Liver (tissue), 9 donors: Measurements from ENCODE around the gene MAP4K4. TPM values are rescaled to one million over a fixed set of nuclear protein-coding genes. Genes with fewer than 3 reads are reported as not detected.
A peak's percentile ranks its signal among the peaks of the same experiment; 100 is the strongest.

ENCODE experiments used
- DNase-seq: peaks from one replicate; pipeline ENCODE4 v3.0.0-alpha.2; 2017; ENCODE audit warnings: low spot score
- H3K27ac ChIP-seq, 2 donors: one replicate each; pipeline ENCODE4 v1.7.0; 2013; ENCODE audit warnings: inconsistent platforms in 2 of 2, low read length in 2 of 2, control low read depth in 1 of 2, low read depth in 1 of 2, mild to moderate bottlenecking in 1 of 2
- H3K27me3 ChIP-seq, 4 donors: one replicate each; pipeline versions ENCODE4 v1.6.1 to v1.7.0; 2013; ENCODE audit warnings: low read length in 3 of 4, inconsistent platforms in 1 of 4, mild to moderate bottlenecking in 1 of 4, moderate library complexity in 1 of 4; ENCODE audit not compliant: control insufficient read depth in 4 of 4, insufficient read depth in 4 of 4
- H3K36me3 ChIP-seq, 4 donors: one replicate each; pipeline versions ENCODE4 v1.6.1 to v1.7.0; 2013; ENCODE audit warnings: low read length in 3 of 4, mild to moderate bottlenecking in 3 of 4, low read depth in 1 of 4, moderate library complexity in 1 of 4; ENCODE audit not compliant: control insufficient read depth in 4 of 4, insufficient read depth in 3 of 4
- H3K4me1 ChIP-seq, 4 donors: one replicate each; pipeline versions ENCODE4 v1.6.1 to v1.7.0; 2013; ENCODE audit warnings: low read length in 3 of 4, mild to moderate bottlenecking in 3 of 4, moderate library complexity in 1 of 4; ENCODE audit not compliant: control insufficient read depth in 4 of 4, insufficient read depth in 4 of 4
- H3K4me3 ChIP-seq, 3 donors: one replicate each; pipeline versions ENCODE4 v1.6.1 to v1.7.0; 2013; ENCODE audit warnings: low read length in 3 of 3, control low read depth in 1 of 3, low read depth in 1 of 3, mild to moderate bottlenecking in 1 of 3
- H3K9ac ChIP-seq, 2 donors: one replicate each; pipeline ENCODE4 v1.7.0; 2013; ENCODE audit warnings: low read length in 2 of 2, mild to moderate bottlenecking in 2 of 2, moderate library complexity in 2 of 2, control low read depth in 1 of 2, low read depth in 1 of 2
- H3K9me3 ChIP-seq, 4 donors: one replicate each; pipeline versions ENCODE4 v1.6.1 to v1.7.0; 2013; ENCODE audit warnings: low read length in 3 of 4; ENCODE audit not compliant: control insufficient read depth in 4 of 4
- ATF3 ChIP-seq: IDR thresholded peaks from 2 replicates; pipeline ENCODE4 v1.6.1; 2016; ENCODE audit warnings: antibody characterized with exemption
- CTCF ChIP-seq: fragments of 150-350 bp; IDR thresholded peaks from 2 replicates; pipeline ENCODE4 v1.5.1; 2017; ENCODE audit warnings: improper control_type of control experiment, low read depth, low read length; ENCODE audit not compliant: missing input control
- EGR1 ChIP-seq, 2 donors: IDR thresholded peaks; 2 replicates each; pipeline ENCODE4 v1.6.1; 2016 to 2018; ENCODE audit warnings: antibody characterized with exemption in 2 of 2, low read depth in 2 of 2
- FOXA1 ChIP-seq: IDR thresholded peaks from 2 replicates; pipeline ENCODE4 v1.6.1; 2016; ENCODE audit warnings: antibody characterized with exemption
- FOXA2 ChIP-seq: IDR thresholded peaks from 2 replicates; pipeline ENCODE4 v1.6.1; 2016; ENCODE audit warnings: antibody characterized with exemption
- GABPA ChIP-seq, 2 donors: IDR thresholded peaks in 1 of 2; conservative IDR thresholded peaks in 1 of 2; 2 replicates each; pipeline ENCODE4 v1.6.1; 2016; ENCODE audit warnings: antibody characterized with exemption in 2 of 2, mild to moderate bottlenecking in 1 of 2, moderate library complexity in 1 of 2
- HNF4A ChIP-seq, 2 donors: conservative IDR thresholded peaks; 2 replicates each; pipeline ENCODE4 v1.6.1; 2016; ENCODE audit warnings: antibody characterized with exemption in 2 of 2, mild to moderate bottlenecking in 2 of 2
- HNF4G ChIP-seq: IDR thresholded peaks from 2 replicates; pipeline ENCODE4 v1.6.1; 2016; ENCODE audit warnings: antibody characterized with exemption
- JUND ChIP-seq, 2 donors: IDR thresholded peaks; 2 replicates each; pipeline ENCODE4 v1.6.1; 2016; ENCODE audit warnings: antibody characterized with exemption in 2 of 2
- MAX ChIP-seq: IDR thresholded peaks from 2 replicates; pipeline ENCODE4 v1.6.1; 2016; ENCODE audit warnings: antibody characterized with exemption
- NR2F2 ChIP-seq: IDR thresholded peaks from 2 replicates; pipeline ENCODE4 v1.6.1; 2016; ENCODE audit warnings: antibody characterized with exemption
- RAD21 ChIP-seq, 2 donors: IDR thresholded peaks; 2 replicates each; pipeline ENCODE4 v1.6.1; 2016; ENCODE audit warnings: antibody characterized with exemption in 2 of 2, mild to moderate bottlenecking in 2 of 2
- RXRA ChIP-seq, 2 donors: IDR thresholded peaks; 2 replicates each; pipeline ENCODE4 v1.6.1; 2017 to 2018; ENCODE audit warnings: antibody characterized with exemption in 2 of 2, mild to moderate bottlenecking in 1 of 2
- SP1 ChIP-seq: IDR thresholded peaks from 2 replicates; pipeline ENCODE4 v1.6.1; 2018; ENCODE audit warnings: antibody characterized with exemption, mild to moderate bottlenecking
- TAF1 ChIP-seq: conservative IDR thresholded peaks from 2 replicates; pipeline ENCODE4 v1.6.1; 2016; ENCODE audit warnings: antibody characterized with exemption, mild to moderate bottlenecking
- YY1 ChIP-seq: IDR thresholded peaks from 2 replicates; pipeline ENCODE4 v1.6.1; 2016; ENCODE audit warnings: antibody characterized with exemption, mild to moderate bottlenecking
- WGBS: extraction: QIAGEN DNeasy Blood & Tissue Kit; methylation state at CpG from one replicate; pipeline ENCODE4 v1.1.7; 2013; 5-methylcytosine and 5-hydroxymethylcytosine counted together
- polyA plus RNA-seq, 2 donors: library from polyadenylated mRNA; stranded (reverse) in 1 of 2; unstranded in 1 of 2; fragments of 200-250 nt in 1 of 2; fragments of >200 nt in 1 of 2; fragmentation: Nextera tagmentation in 1 of 2; extraction: Ambion mirVana in 1 of 2; gene quantifications; one replicate each; pipeline versions ENCODE4 v1.2.1 to v1.2.3, GENCODE V29; 2013 to 2015
- total RNA-seq, 2 donors: library from RNA; depleted of rRNA; stranded (reverse); fragments of >200 nt; gene quantifications; one replicate each; pipeline ENCODE4 v1.2.3, GENCODE V29; 2014
- TF ChIP-seq, protein P1 (sequence below): IDR thresholded peaks from 2 replicates; pipeline ENCODE4 v1.6.1; 2016; ENCODE audit warnings: antibody characterized with exemption, mild to moderate bottlenecking
- TF ChIP-seq, protein P2 (sequence below): IDR thresholded peaks from 2 replicates; pipeline ENCODE4 v1.6.1; 2016; ENCODE audit warnings: antibody characterized with exemption
- donor health status: healthy.
- donor health status: healthy.
- donor health status: healthy.
- donor health status: healthy.
- donor health status: healthy.

Gene MAP4K4
- total and polyA plus RNA-seq, 4 donors: 9.1 to 40.0 (median 23.6) TPM

DNA sequence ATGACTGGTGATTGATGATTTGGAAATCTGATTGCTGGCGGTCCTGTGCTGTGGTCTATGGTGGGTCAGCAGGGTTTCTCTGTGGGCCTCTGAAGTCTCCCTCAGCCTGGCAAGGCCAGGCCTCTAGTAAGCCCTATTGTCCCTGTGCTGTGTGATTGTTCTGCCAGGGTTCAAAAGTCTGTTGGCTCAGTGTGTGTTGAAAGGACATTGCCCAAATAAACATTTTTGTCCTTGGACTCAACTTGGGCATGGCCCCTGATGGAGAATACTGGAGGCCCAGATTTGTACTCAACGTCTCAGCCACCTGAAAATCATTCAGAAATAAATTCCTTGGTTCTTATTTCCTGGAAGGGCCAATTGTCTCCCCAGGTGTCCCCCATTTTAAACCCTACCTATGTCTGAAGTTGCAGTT is 74.4 kb downstream of the MAP4K4 start:
- peak overlapping the region; percentile 4 to 46 for H3K27ac ChIP-seq
- no peak for DNase-seq
- peaks cover 21 to 63% (median 47%) of the 10 kb centered on the region in 4 donors for H3K4me1 ChIP-seq
- H3K4me3 ChIP-seq: no peak overlapping the region
- no peaks in the 10 kb centered on the region for H3K36me3 ChIP-seq
- no peaks in the 10 kb centered on the region for H3K9me3 ChIP-seq
- WGBS: 47% methylated on average over 2 of the region's 2 CpGs
- no peak overlapping the region for H3K9ac ChIP-seq
- TF ChIP-seq, protein P1, sequence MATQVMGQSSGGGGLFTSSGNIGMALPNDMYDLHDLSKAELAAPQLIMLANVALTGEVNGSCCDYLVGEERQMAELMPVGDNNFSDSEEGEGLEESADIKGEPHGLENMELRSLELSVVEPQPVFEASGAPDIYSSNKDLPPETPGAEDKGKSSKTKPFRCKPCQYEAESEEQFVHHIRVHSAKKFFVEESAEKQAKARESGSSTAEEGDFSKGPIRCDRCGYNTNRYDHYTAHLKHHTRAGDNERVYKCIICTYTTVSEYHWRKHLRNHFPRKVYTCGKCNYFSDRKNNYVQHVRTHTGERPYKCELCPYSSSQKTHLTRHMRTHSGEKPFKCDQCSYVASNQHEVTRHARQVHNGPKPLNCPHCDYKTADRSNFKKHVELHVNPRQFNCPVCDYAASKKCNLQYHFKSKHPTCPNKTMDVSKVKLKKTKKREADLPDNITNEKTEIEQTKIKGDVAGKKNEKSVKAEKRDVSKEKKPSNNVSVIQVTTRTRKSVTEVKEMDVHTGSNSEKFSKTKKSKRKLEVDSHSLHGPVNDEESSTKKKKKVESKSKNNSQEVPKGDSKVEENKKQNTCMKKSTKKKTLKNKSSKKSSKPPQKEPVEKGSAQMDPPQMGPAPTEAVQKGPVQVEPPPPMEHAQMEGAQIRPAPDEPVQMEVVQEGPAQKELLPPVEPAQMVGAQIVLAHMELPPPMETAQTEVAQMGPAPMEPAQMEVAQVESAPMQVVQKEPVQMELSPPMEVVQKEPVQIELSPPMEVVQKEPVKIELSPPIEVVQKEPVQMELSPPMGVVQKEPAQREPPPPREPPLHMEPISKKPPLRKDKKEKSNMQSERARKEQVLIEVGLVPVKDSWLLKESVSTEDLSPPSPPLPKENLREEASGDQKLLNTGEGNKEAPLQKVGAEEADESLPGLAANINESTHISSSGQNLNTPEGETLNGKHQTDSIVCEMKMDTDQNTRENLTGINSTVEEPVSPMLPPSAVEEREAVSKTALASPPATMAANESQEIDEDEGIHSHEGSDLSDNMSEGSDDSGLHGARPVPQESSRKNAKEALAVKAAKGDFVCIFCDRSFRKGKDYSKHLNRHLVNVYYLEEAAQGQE: peak; percentile 40
- TF ChIP-seq RXRA (IDR thresholded peaks at IDR 0.05): peak; percentile 81 to 88
- TF ChIP-seq FOXA2: peak; percentile 80
- TF ChIP-seq GABPA (IDR thresholded peaks at IDR 0.05 in 1 of 2, conservative IDR thresholded peaks at IDR 0.05 in 1 of 2): no peak
- TF ChIP-seq EGR1 (IDR thresholded peaks at IDR 0.05; ENCODE audit: low read depth in 2 of 2): no peak
- peak; percentile 57 for TF ChIP-seq ATF3
- TF ChIP-seq NR2F2: peak; percentile 48
- peak; percentile 68 for TF ChIP-seq SP1
- peak; percentile 42 to 69 for TF ChIP-seq JUND (IDR thresholded peaks at IDR 0.05)
- TF ChIP-seq CTCF: no peak
- TF ChIP-seq HNF4G: peak; percentile 85
- TF ChIP-seq RAD21 (IDR thresholded peaks at IDR 0.05): peak; percentile 54 to 59
- no peak for TF ChIP-seq TAF1
- peak; percentile 75 for TF ChIP-seq MAX
- TF ChIP-seq YY1: peak; percentile 72
- TF ChIP-seq, protein P2, sequence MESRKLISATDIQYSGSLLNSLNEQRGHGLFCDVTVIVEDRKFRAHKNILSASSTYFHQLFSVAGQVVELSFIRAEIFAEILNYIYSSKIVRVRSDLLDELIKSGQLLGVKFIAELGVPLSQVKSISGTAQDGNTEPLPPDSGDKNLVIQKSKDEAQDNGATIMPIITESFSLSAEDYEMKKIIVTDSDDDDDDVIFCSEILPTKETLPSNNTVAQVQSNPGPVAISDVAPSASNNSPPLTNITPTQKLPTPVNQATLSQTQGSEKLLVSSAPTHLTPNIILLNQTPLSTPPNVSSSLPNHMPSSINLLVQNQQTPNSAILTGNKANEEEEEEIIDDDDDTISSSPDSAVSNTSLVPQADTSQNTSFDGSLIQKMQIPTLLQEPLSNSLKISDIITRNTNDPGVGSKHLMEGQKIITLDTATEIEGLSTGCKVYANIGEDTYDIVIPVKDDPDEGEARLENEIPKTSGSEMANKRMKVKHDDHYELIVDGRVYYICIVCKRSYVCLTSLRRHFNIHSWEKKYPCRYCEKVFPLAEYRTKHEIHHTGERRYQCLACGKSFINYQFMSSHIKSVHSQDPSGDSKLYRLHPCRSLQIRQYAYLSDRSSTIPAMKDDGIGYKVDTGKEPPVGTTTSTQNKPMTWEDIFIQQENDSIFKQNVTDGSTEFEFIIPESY: peak; percentile 60
- peak; percentile 21 for TF ChIP-seq FOXA1
- peak; percentile 96 to 98 for TF ChIP-seq HNF4A (conservative IDR thresholded peaks at IDR 0.05)
- H3K27me3 ChIP-seq: no peaks in the 10 kb centered on the region
